Type B pancreatic cell (in vitro differentiated cells): Measurements from ENCODE around the gene POU2F2. TPM values are rescaled to one million over a fixed set of nuclear protein-coding genes. Genes with fewer than 3 reads are reported as not detected.

Experiments
- DNase-seq: peaks from one replicate; pipeline ENCODE4 v3.0.0; 2021; ENCODE audit warnings: mixed read lengths; ENCODE audit not compliant: unreplicated experiment; ENCODE audit errors: extremely low spot score
- H3K27ac Mint-ChIP-seq: 2 replicates; pipeline ENCODE4 v1.8.0; 2021; ENCODE audit warnings: mild to moderate bottlenecking, mixed read lengths
- H3K27me3 Mint-ChIP-seq: 2 replicates; pipeline ENCODE4 v1.8.0; 2021; ENCODE audit warnings: mixed read lengths
- H3K36me3 Mint-ChIP-seq: 2 replicates; pipeline ENCODE4 v1.8.0; 2021; ENCODE audit warnings: mixed read lengths
- H3K4me1 Mint-ChIP-seq: one replicate; pipeline ENCODE4 v1.8.0; 2021; ENCODE audit warnings: mixed read lengths; ENCODE audit not compliant: unreplicated experiment
- H3K4me3 Mint-ChIP-seq: 2 replicates; pipeline ENCODE4 v1.8.0; 2021; ENCODE audit warnings: mild to moderate bottlenecking, mixed read lengths
- H3K9me3 Mint-ChIP-seq: 2 replicates; pipeline ENCODE4 v1.8.0; 2021; ENCODE audit warnings: mixed read lengths
- CTCF ChIP-seq: fragments of 200-600 bp; sonication (generic); conservative IDR thresholded peaks from 2 replicates; pipeline ENCODE4 v1.5.0; 2021; ENCODE audit warnings: antibody characterized with exemption, mild to moderate bottlenecking
- total RNA-seq: library from RNA; stranded (reverse); gene quantifications from 2 replicates; pipeline ENCODE4 v1.2.1, GENCODE V29; 2021; ENCODE audit warnings: low replicate concordance

POU2F2 gene
- total RNA-seq, 1 donor from 2014 or later: 1.7 TPM

GRCh38 chr19:42175952-42176648, 43.9 kb upstream of the POU2F2 start:
- peaks cover 8% of the 10 kb centered on the region for H3K4me1 Mint-ChIP-seq
- peak overlapping the region; percentile 84 for H3K4me3 Mint-ChIP-seq
- peaks cover 51% of the 10 kb centered on the region for H3K27me3 Mint-ChIP-seq
- H3K9me3 Mint-ChIP-seq: no peaks in the 10 kb centered on the region
- no peak for DNase-seq
- no peaks in the 10 kb centered on the region for H3K36me3 Mint-ChIP-seq
- no peak for TF ChIP-seq CTCF
- H3K27ac Mint-ChIP-seq: no peak overlapping the region

GRCh38 chr19:42174958-42175734, 42.9 kb upstream of the POU2F2 start:
- Mint-ChIP-seq H3K9me3 (no peaks in the 10 kb centered on the region), H3K4me1 (peaks cover 14% of the 10 kb centered on the region), H3K36me3 (no peaks in the 10 kb centered on the region), H3K4me3 (peak overlapping the region; percentile 84), H3K27me3 (peaks cover 58% of the 10 kb centered on the region), H3K27ac (no peak overlapping the region)
- DNase-seq: no peak
- no peak for TF ChIP-seq CTCF

- Mint-ChIP-seq H3K4me3 (no peak overlapping the region), H3K27me3 (peaks cover 64% of the 10 kb centered on the region), H3K9me3 (no peaks in the 10 kb centered on the region), H3K36me3 (no peaks in the 10 kb centered on the region), H3K27ac (no peak overlapping the region), H3K4me1 (peaks cover 22% of the 10 kb centered on the region)
- no peak for DNase-seq
- no peak for TF ChIP-seq CTCF
Measured at GRCh38 chr19:42174188-42174587, 41.9 kb upstream of the POU2F2 start.

- DNase-seq: no peak
- no peak overlapping the region for H3K27ac Mint-ChIP-seq
- H3K36me3 Mint-ChIP-seq: no peaks in the 10 kb centered on the region
- no peak overlapping the region for H3K4me3 Mint-ChIP-seq
- H3K27me3 Mint-ChIP-seq: peaks cover 68% of the 10 kb centered on the region
- no peaks in the 10 kb centered on the region for H3K9me3 Mint-ChIP-seq
- H3K4me1 Mint-ChIP-seq: peaks cover 22% of the 10 kb centered on the region
- TF ChIP-seq CTCF: no peak
Measured at GRCh38 chr19:42173695-42174094, 41.4 kb upstream of the POU2F2 start.

- Mint-ChIP-seq H3K36me3 (no peaks in the 10 kb centered on the region), H3K27me3 (peaks cover 80% of the 10 kb centered on the region), H3K4me1 (peaks cover 22% of the 10 kb centered on the region), H3K9me3 (no peaks in the 10 kb centered on the region), H3K4me3 (no peak overlapping the region), H3K27ac (no peak overlapping the region)
- no peak for DNase-seq
- TF ChIP-seq CTCF: no peak
Measured at GRCh38 chr19:42172261-42172660, 40.0 kb upstream of the POU2F2 start.
